Measurements from ENCODE around the gene ACOXL. TPM values are rescaled to one million over a fixed set of nuclear protein-coding genes. Genes with fewer than 3 reads are reported as not detected.
"Not testable (repeated sequence)": the region's sequence is repeated elsewhere in the genome, so short reads cannot be mapped to it uniquely, and the experiment has no call there.

Gene ACOXL
- total RNA-seq, result 0.09 TPM
- under 1 TPM; 0.08 to 0.56 (median 0.30) TPM for polyA plus RNA-seq (ENCODE audit: insufficient read depth in 1 of 8, insufficient read length in 8 of 8, low replicate concordance in 1 of 8)
- long read RNA-seq, donor 1, result 0 reads
- long read RNA-seq, donor 2, result 0 reads
- long read RNA-seq, donor 3, result 0 reads
- long read RNA-seq, donor 4, result 0 reads
- long read RNA-seq, donor 5, result 0 reads
- long read RNA-seq, donor 6, result 0 reads
- long read RNA-seq, donor 7, result 0 reads
- long read RNA-seq, donor 8, result 0 reads
- long read RNA-seq, donor 9, result 0 reads
- long read RNA-seq, donor 10, result 0 reads
- long read RNA-seq, donor 11, result 0 reads

DNA sequence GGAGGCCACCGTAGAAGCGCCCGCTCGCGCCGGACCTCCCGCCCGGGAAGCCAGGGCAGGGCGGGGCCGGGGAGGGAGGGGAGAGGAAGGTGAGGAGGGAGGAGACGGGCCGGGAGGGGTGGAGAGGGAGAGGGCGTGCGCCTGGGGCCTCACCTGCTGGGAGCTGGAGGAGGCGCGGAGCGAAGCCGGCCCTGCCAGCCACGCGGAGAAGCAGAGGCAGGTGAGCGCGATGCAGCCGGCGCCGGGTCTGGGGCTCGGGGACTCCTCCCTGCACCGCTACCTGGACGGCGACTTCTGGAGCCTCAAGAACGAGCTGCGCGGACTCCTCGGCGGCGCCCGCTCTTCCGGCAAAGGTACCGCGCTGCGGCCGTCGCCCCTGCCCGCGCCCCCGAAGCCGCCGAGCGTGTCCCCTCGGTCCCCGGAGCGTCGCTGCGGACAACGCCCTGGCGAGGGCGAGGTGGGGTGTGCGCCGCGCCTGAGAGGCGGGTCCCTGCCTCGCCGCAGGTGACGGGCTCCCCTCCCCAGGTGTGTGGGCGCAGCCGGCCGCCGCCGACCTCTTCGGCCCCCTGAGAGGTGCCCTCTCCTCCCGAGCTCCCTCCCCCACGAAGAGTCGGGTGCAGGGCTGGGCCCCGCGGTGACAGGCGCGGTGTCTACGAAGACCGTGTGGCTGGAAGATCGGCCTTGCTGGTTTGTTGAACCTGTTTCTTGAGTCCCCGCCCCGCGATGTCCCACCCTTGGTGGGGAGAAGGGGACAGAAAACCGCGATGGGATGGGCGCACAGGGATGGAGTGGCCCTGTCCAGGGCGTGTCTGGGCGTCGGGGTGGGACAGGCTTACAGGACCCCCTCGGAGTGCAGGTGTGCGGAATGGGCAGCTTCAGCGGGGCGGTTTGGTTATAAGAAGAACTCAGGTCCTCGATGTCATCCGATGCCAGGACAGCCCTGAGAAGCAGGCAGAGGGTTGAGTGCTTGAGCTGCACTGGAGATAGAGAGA, at the start of gene ACOXL:
Gene ACOXL, plus strand, starts transcription at position 152 of the 992 bp plus-strand sequence. CDS start 35,817 bp downstream, outside the sequence.
- no peaks in the 10 kb centered on the region for H3K36me3 ChIP-seq (ENCODE audit: control insufficient read depth, insufficient read depth, low read length)
- no peak for DNase-seq
- peaks cover 8% of the 10 kb centered on the region for H3K4me1 ChIP-seq (ENCODE audit: control insufficient read depth, insufficient read depth, low read length)
- H3K27ac ChIP-seq (ENCODE audit: low read length), result no peak within 1 kb of the TSS
- H3K9me3 ChIP-seq (replicated peaks; ENCODE audit: control insufficient read depth, low read depth, low read length), result no peaks in the 10 kb centered on the region
- H3K4me3 ChIP-seq (ENCODE audit: low read length), result no peak within 1 kb of the TSS
- under 1% methylated on average over 85 of the region's 94 CpGs for WGBS (ENCODE audit: insufficient coverage)
- H3K27me3 ChIP-seq (ENCODE audit: control insufficient read depth, insufficient read depth, low read length), result peaks cover 60% of the 10 kb centered on the region

DNA sequence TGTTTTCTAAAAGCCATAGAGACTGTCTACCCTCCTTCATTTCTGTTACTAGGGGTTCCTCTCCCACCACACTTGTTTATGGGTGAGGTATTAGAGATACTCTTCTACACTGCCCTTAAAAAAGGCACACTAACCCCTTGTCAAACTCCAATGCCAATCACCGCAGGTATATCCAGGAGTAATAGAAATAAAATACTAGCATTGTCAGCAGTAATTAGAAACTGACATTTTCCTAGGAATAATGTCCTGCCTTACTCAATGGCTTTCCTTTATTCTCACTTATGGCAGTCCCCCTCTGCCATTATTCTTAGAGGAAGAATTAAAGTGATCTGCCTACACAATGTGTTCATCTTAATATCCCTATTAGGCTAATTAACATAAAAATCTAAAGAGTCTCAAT, 49.5 kb upstream of the ACOXL start:
- Histone ChIP-seq H3K27me3 (ENCODE audit: control insufficient read depth, insufficient read depth, low read length) (peaks cover 3% of the 10 kb centered on the region), H3K9me3 (replicated peaks; ENCODE audit: control insufficient read depth, low read depth, low read length) (peaks cover 3% of the 10 kb centered on the region), H3K36me3 (ENCODE audit: control insufficient read depth, insufficient read depth, low read length) (no peaks in the 10 kb centered on the region), H3K4me1 (ENCODE audit: control insufficient read depth, insufficient read depth, low read length) (peaks cover 2% of the 10 kb centered on the region), H3K27ac (ENCODE audit: low read length) (no peak overlapping the region), H3K4me3 (ENCODE audit: low read length) (no peak overlapping the region)
- WGBS (ENCODE audit: insufficient coverage), result no CpG with 5 or more reads among the region's 1 CpG
- no peak for DNase-seq

DNA sequence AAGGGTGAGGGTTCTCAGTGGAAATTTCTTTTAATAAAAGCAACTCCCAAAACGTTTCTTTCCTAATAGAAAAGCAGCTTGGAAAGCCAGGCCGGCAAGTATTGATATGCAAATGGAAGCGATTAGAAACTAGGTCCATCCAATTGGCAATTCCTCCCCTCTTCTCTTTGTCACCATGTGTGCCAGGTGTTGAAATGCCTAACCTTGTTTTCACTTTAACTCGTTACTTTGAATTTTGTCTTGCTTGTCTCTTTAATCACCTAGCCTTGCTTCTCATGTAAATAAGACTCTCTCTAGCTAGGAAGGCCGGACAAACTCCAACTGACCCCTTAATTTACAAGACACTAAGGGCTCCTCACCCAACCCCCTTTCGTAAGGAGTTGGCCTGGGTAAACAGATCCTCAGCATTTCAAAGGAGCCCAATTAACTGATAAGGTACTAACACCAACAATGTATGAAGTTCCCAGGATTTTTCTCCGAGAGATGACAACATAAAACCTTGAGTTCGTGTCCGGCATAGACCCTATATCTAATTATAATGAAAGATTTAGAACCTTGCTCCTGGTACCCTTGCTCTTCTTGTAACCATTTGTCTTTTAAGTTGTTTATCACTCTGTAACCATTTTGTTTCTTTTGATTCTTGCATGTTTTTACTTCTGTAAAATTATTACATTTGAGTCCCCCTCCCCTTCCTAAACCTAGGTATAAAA, 44.4 kb upstream of the ACOXL start:
- not testable (repeated sequence) for H3K4me1 ChIP-seq (ENCODE audit: control insufficient read depth, insufficient read depth, low read length); H3K27me3 ChIP-seq (ENCODE audit: control insufficient read depth, insufficient read depth, low read length); H3K36me3 ChIP-seq (ENCODE audit: control insufficient read depth, insufficient read depth, low read length); DNase-seq; H3K27ac ChIP-seq (ENCODE audit: low read length); H3K9me3 ChIP-seq (replicated peaks; ENCODE audit: control insufficient read depth, low read depth, low read length); H3K4me3 ChIP-seq (ENCODE audit: low read length)
- 0% methylated on average over 1 of the region's 9 CpGs for WGBS (ENCODE audit: insufficient coverage)

DNA sequence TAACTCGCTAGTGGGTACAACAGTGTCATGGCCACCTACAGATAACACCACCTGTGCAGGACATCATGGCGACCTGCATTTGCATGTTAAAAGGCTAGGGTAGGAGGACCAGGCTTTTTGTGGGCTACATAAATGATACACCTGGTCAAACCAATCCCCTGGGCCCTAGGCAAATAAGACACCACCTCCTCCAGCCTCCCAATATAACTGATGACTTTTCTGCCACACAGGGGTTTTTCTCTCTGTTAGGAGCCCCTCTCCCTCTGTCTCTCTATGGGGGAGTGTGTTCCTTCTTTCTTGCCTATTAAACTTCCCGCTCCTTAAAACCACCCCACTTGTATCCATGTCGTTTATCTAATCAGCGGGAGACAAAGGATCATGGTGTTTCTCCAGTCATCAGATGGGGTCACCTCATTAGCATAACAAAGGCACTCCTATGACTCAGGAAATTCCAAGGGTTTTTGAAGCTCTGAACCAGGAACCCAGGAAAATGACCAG, 43.7 kb upstream of the ACOXL start:
- Histone ChIP-seq H3K27ac (ENCODE audit: low read length) (no peak overlapping the region), H3K4me3 (ENCODE audit: low read length) (no peak overlapping the region), H3K4me1 (ENCODE audit: control insufficient read depth, insufficient read depth, low read length) (no peaks in the 10 kb centered on the region), H3K27me3 (ENCODE audit: control insufficient read depth, insufficient read depth, low read length) (peaks cover 7% of the 10 kb centered on the region), H3K36me3 (ENCODE audit: control insufficient read depth, insufficient read depth, low read length) (no peaks in the 10 kb centered on the region), H3K9me3 (replicated peaks; ENCODE audit: control insufficient read depth, low read depth, low read length) (peaks cover 3% of the 10 kb centered on the region)
- DNase-seq, result no peak
- WGBS (ENCODE audit: insufficient coverage), result 29% methylated on average over 2 of the region's 5 CpGs

DNA sequence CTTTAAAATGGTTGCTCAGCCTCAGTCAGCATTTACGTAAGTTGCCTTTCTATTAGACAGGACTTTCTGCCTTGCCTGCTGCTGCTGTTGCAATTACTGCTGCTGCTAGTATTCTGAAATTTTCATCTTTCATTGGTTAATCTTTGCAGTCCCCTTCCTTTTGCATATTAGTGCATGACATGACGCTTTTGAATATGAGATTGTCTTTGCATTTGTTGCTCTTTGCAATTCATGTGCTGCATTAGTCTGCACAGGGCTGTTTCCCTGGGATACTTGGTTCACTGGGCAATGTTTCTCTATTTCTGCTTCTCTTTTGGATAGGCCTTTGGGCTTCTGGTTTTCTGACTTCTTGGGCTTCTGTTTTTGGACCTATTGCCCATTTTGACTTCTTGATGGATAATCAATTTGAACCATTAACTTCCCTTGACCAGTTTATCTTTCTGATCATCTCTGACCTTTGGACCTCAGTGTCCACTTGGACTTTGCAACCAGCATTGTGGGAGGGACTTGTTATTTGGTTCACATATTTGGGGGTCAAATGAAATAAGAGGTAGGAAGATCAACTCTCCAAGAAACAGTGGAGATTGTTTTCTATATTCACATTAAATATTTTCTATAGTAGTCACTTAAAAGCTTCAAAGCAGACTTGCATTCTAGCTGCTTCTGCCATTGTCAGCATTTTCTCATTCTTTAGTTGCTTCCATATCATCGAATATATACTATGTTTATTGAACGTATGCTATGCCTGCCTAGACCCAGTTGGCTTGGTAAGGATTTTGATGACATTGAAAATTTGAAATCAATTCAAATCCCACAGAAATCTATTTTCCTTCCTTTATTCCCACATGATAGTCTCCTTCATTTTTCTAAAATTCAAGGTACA, 42.0 kb upstream of the ACOXL start:
- WGBS (ENCODE audit: insufficient coverage), result 87% methylated on average over 2 of the region's 4 CpGs
- peaks cover 3% of the 10 kb centered on the region for H3K9me3 ChIP-seq (replicated peaks; ENCODE audit: control insufficient read depth, low read depth, low read length)
- no peak for DNase-seq
- no peaks in the 10 kb centered on the region for H3K36me3 ChIP-seq (ENCODE audit: control insufficient read depth, insufficient read depth, low read length)
- H3K4me1 ChIP-seq (ENCODE audit: control insufficient read depth, insufficient read depth, low read length), result peaks cover 3% of the 10 kb centered on the region
- no peak overlapping the region for H3K4me3 ChIP-seq (ENCODE audit: low read length)
- no peak overlapping the region for H3K27ac ChIP-seq (ENCODE audit: low read length)
- peaks cover 7% of the 10 kb centered on the region for H3K27me3 ChIP-seq (ENCODE audit: control insufficient read depth, insufficient read depth, low read length)

DNA sequence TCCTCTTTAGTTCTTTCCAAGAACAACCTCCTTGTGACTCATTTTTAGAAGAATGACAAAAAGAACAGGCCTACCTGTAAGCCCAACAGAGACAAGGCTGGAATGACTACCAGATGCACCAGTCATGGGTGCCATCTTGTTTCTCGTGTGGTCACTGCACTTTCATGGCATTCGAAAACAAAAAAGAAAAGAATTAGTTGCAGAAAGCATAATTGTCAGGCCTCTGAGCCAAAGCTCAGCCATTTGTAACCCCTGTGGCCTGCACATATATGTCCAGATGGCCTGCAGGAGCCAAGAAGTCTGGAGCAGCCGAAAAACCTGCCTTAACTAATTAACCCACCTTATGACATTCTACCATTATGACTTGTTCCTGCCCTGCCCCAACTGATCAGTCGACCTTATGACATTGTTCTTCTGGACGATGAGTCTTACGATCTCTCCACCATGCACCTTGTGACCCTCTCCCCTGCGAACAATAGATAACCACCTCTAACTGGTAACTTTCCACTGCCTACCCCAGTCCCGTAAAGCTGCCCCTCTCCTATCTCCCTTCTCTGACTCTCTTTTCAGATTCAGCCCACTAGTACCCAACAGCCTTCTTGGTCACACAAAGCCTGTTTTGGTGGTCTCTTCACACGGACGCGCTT, 40.6 kb upstream of the ACOXL start:
- no peaks in the 10 kb centered on the region for H3K36me3 ChIP-seq (ENCODE audit: control insufficient read depth, insufficient read depth, low read length)
- no peak overlapping the region for H3K27ac ChIP-seq (ENCODE audit: low read length)
- peaks cover 3% of the 10 kb centered on the region for H3K9me3 ChIP-seq (replicated peaks; ENCODE audit: control insufficient read depth, low read depth, low read length)
- no peak overlapping the region for H3K4me3 ChIP-seq (ENCODE audit: low read length)
- peaks cover 3% of the 10 kb centered on the region for H3K4me1 ChIP-seq (ENCODE audit: control insufficient read depth, insufficient read depth, low read length)
- 86% methylated on average over 8 of the region's 11 CpGs for WGBS (ENCODE audit: insufficient coverage)
- DNase-seq, result no peak
- peaks cover 7% of the 10 kb centered on the region for H3K27me3 ChIP-seq (ENCODE audit: control insufficient read depth, insufficient read depth, low read length)

DNA sequence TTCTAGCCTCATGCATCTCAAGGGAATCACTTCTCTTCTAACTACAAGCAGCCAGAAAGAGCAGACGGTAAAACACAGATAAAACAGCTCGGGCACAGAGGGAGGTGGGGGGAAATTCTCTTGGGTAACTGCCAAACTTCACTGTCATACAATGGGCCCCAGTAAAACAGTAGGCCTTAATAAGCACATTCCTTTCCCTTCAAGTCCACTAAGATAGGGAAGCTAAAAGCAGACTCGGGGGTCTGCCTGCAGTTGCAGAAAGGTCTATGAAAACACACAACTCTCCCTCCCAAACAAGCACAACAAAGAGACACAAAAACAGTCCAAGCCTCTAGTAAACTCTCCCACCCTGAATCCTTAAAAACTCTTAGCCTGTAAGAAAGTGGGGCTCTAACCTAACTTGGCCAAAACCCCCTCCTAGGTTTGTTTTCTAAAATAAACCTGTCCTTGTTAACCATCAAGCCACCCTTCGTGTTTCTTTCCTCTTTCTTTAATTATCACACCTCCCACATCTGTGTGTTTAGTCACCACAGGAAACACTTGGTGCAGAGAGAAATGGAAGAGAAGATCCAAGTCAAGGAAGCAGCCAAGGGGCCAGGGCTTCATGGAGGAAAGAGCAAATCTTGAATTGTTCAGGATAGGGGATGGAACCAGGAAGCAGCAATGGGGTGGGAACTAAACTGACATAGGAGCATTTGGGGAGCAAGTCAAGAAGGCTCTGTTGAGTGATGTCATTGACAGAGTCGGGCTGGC, 37.1 kb upstream of the ACOXL start:
- H3K36me3 ChIP-seq (ENCODE audit: control insufficient read depth, insufficient read depth, low read length); H3K27ac ChIP-seq (ENCODE audit: low read length); H3K9me3 ChIP-seq (replicated peaks; ENCODE audit: control insufficient read depth, low read depth, low read length); DNase-seq; H3K4me3 ChIP-seq (ENCODE audit: low read length); H3K27me3 ChIP-seq (ENCODE audit: control insufficient read depth, insufficient read depth, low read length); H3K4me1 ChIP-seq (ENCODE audit: control insufficient read depth, insufficient read depth, low read length): not testable (repeated sequence)
- WGBS (ENCODE audit: insufficient coverage), result no CpG with 5 or more reads among the region's 5 CpGs

DNA sequence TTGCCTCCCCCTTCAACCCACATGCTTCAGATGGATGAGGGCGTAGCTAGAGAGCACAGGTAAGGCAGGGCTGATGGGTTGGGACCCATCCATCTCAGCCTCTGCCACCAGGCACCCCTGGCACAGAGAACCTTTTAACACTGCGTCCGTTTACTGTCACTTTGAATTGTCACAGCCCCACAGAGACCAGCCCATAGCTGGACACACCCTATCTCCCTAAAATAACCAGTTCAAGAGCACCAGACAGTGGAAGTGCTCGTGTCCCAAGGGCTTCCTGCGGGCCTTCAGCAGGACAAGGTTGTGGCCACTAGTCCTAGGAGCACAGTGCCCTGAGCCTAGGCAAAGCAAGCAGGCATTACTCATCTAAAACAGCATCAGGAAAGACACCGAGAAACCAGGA, 34.1 kb upstream of the ACOXL start:
- not testable (repeated sequence) for H3K4me3 ChIP-seq (ENCODE audit: low read length); H3K9me3 ChIP-seq (replicated peaks; ENCODE audit: control insufficient read depth, low read depth, low read length); DNase-seq; H3K27me3 ChIP-seq (ENCODE audit: control insufficient read depth, insufficient read depth, low read length); H3K27ac ChIP-seq (ENCODE audit: low read length); H3K36me3 ChIP-seq (ENCODE audit: control insufficient read depth, insufficient read depth, low read length); H3K4me1 ChIP-seq (ENCODE audit: control insufficient read depth, insufficient read depth, low read length)
- WGBS (ENCODE audit: insufficient coverage), result no CpG with 5 or more reads among the region's 6 CpGs

Measured in muscle of leg (tissue), 16 donors.